H9 (cell line): Measurements from ENCODE around the gene CAMTA1. TPM values are rescaled to one million over a fixed set of nuclear protein-coding genes. Genes with fewer than 3 reads are reported as not detected.
A peak's percentile ranks its signal among the peaks of the same experiment; 100 is the strongest.

Source experiments
- DNase-seq: peaks from one replicate; pipeline ENCODE4 v3.0.0-alpha.2; 2017
- H2AFZ ChIP-seq: one replicate; pipeline ENCODE4 v1.6.1; 2013; ENCODE audit warnings: mild to moderate bottlenecking, low read length, control low read depth, moderate library complexity
- H2AK5ac ChIP-seq: 2 replicates; pipeline ENCODE4 v1.6.1; 2013; ENCODE audit warnings: low read length, control low read depth, mixed read lengths; ENCODE audit not compliant: insufficient read length
- H2BK120ac ChIP-seq: one replicate; pipeline ENCODE4 v1.6.1; 2013; ENCODE audit warnings: low read depth, mild to moderate bottlenecking, low read length, control low read depth, inconsistent platforms; ENCODE audit not compliant: poor library complexity, severe bottlenecking
- H2BK12ac ChIP-seq: 2 replicates; pipeline ENCODE4 v1.6.1; 2013; ENCODE audit warnings: low read length, control low read depth, mixed read lengths, low read depth; ENCODE audit not compliant: insufficient read length
- H2BK15ac ChIP-seq: 2 replicates; pipeline ENCODE4 v1.6.1; 2013; ENCODE audit warnings: low read depth, low read length, control low read depth
- H2BK20ac ChIP-seq: one replicate; pipeline ENCODE4 v1.6.1; 2013; ENCODE audit warnings: low read depth, mild to moderate bottlenecking, low read length, control low read depth, inconsistent platforms; ENCODE audit not compliant: poor library complexity, severe bottlenecking
- H2BK5ac ChIP-seq: 2 replicates; pipeline ENCODE4 v1.6.1; 2013; ENCODE audit warnings: low read length, control low read depth, mixed read lengths; ENCODE audit not compliant: insufficient read length
- H3K14ac ChIP-seq: 2 replicates; pipeline ENCODE4 v1.6.1; 2013; ENCODE audit warnings: low read length, control low read depth; ENCODE audit not compliant: insufficient read depth
- H3K18ac ChIP-seq: 2 replicates; pipeline ENCODE4 v1.6.1; 2013; ENCODE audit warnings: low read depth, mild to moderate bottlenecking, mixed read lengths, low read length, control low read depth; ENCODE audit not compliant: insufficient read length
- H3K23ac ChIP-seq: 2 replicates; pipeline ENCODE4 v1.6.1; 2013; ENCODE audit warnings: low read length, control low read depth, mixed read lengths, low read depth; ENCODE audit not compliant: insufficient read length
- H3K23me2 ChIP-seq: 2 replicates; pipeline ENCODE4 v1.6.1; 2013; ENCODE audit warnings: low read depth, mild to moderate bottlenecking, mixed read lengths, low read length, control low read depth; ENCODE audit not compliant: insufficient read length, poor library complexity, severe bottlenecking
- H3K27ac ChIP-seq: 2 replicates; pipeline ENCODE4 v1.5.1; 2013; ENCODE audit warnings: low read length, control low read depth, mixed read lengths, low read depth; ENCODE audit not compliant: insufficient read length
- H3K27me3 ChIP-seq: 2 replicates; pipeline ENCODE4 v1.6.1; 2013; ENCODE audit warnings: low read length, control low read depth, inconsistent platforms; ENCODE audit not compliant: insufficient read depth
- H3K4ac ChIP-seq: 2 replicates; pipeline ENCODE4 v1.6.1; 2013; ENCODE audit warnings: low read depth, mild to moderate bottlenecking, control low read depth, inconsistent platforms, low read length, moderate library complexity
- H3K4me1 ChIP-seq: 2 replicates; pipeline ENCODE4 v1.6.1; 2013; ENCODE audit warnings: low read length, control low read depth, inconsistent platforms; ENCODE audit not compliant: insufficient read depth
- H3K4me2 ChIP-seq: 2 replicates; pipeline ENCODE4 v1.6.1; 2013; ENCODE audit warnings: low read length, control low read depth, mixed read lengths; ENCODE audit not compliant: insufficient read length, insufficient read depth
- H3K56ac ChIP-seq: 2 replicates; pipeline ENCODE4 v1.6.1; 2013; ENCODE audit warnings: low read depth, mild to moderate bottlenecking, mixed read lengths, low read length, control low read depth; ENCODE audit not compliant: insufficient read length
- H3K79me1 ChIP-seq: 2 replicates; pipeline ENCODE4 v1.6.1; 2013; ENCODE audit warnings: low read depth, mild to moderate bottlenecking, moderate library complexity, low read length, control low read depth, inconsistent platforms; ENCODE audit not compliant: insufficient read depth, poor library complexity, severe bottlenecking
- H3K79me2 ChIP-seq: 2 replicates; pipeline ENCODE4 v1.6.1; 2013; ENCODE audit warnings: low read length, control low read depth, inconsistent platforms; ENCODE audit not compliant: insufficient read depth
- H3K9ac ChIP-seq: 2 replicates; pipeline ENCODE4 v1.6.1; 2013; ENCODE audit warnings: low read length, control low read depth, mixed read lengths; ENCODE audit not compliant: insufficient read length; ENCODE audit errors: extremely low read depth
- H3K9me3 ChIP-seq: one replicate; pipeline ENCODE4 v1.6.1; 2013; ENCODE audit warnings: low read depth, low read length, inconsistent platforms; ENCODE audit not compliant: control insufficient read depth
- H3T11ph ChIP-seq: one replicate; pipeline ENCODE4 v1.6.1; 2013; ENCODE audit warnings: mild to moderate bottlenecking, low read length, control low read depth, inconsistent platforms
- H4K20me1 ChIP-seq: one replicate; pipeline ENCODE4 v1.6.1; 2013; ENCODE audit not compliant: control insufficient read depth, insufficient read length, insufficient read depth
- H4K5ac ChIP-seq: 2 replicates; pipeline ENCODE4 v1.6.1; 2013; ENCODE audit warnings: low read depth, mild to moderate bottlenecking, mixed read lengths, low read length, control low read depth; ENCODE audit not compliant: insufficient read length
- H4K8ac ChIP-seq: replicated peaks from 2 replicates; pipeline ENCODE4 v1.6.1; 2013; ENCODE audit warnings: low read length, control low read depth, mixed read lengths, low read depth; ENCODE audit not compliant: insufficient read length
- H4K91ac ChIP-seq: 2 replicates; pipeline ENCODE4 v1.6.1; 2013; ENCODE audit warnings: low read depth, mild to moderate bottlenecking, moderate library complexity, mixed read lengths, low read length, control low read depth; ENCODE audit not compliant: insufficient read length
- H3K27ac Mint-ChIP-seq, 3 experiments: 2 replicates in 2 of 3; 3 replicates in 1 of 3; pipeline ENCODE4 v1.8.0; 2020 to 2021; ENCODE audit warnings: mixed read lengths in 3 of 3, mild to moderate bottlenecking in 1 of 3, moderate library complexity in 1 of 3
- H3K27me3 Mint-ChIP-seq: 2 replicates; pipeline ENCODE4 v1.8.0; 2021; ENCODE audit warnings: low read depth, mild to moderate bottlenecking, moderate library complexity, mixed read lengths
- H3K36me3 Mint-ChIP-seq, 3 experiments: 2 replicates in 2 of 3; 3 replicates in 1 of 3; pipeline ENCODE4 v1.8.0; 2020 to 2021; ENCODE audit warnings: low read depth in 3 of 3, mixed read lengths in 3 of 3; ENCODE audit not compliant: insufficient read depth in 1 of 3
- H3K4me1 Mint-ChIP-seq, 2 experiments: 2 replicates each; pipeline ENCODE4 v1.8.0; 2020; ENCODE audit warnings: mixed read lengths in 2 of 2
- H3K4me3 Mint-ChIP-seq, 2 experiments: 2 replicates in 1 of 2; 3 replicates in 1 of 2; pipeline ENCODE4 v1.8.0; 2020 to 2021; ENCODE audit warnings: mild to moderate bottlenecking in 2 of 2, mixed read lengths in 2 of 2, moderate library complexity in 1 of 2
- H3K9me3 Mint-ChIP-seq, 2 experiments: 2 replicates in 1 of 2; 3 replicates in 1 of 2; pipeline ENCODE4 v1.8.0; 2020; ENCODE audit warnings: mild to moderate bottlenecking in 2 of 2, mixed read lengths in 2 of 2, moderate library complexity in 1 of 2
- WGBS: extraction: QIAGEN DNeasy Blood & Tissue Kit; methylation state at CpG from one replicate; pipeline ENCODE4 v1.1.7; 2013; ENCODE audit warnings: missing lambda C conversion rate, low lambda C conversion rate, mixed read lengths; ENCODE audit not compliant: insufficient read length; ENCODE audit errors: extremely low coverage; 5-methylcytosine and 5-hydroxymethylcytosine counted together
- total RNA-seq: library from RNA; stranded (reverse); gene quantifications from 2 replicates; pipeline ENCODE4 v1.2.1, GENCODE V29; 2021
- TF ChIP-seq, protein P1 (sequence below): fragments of 200-600 bp; sonication (generic); conservative IDR thresholded peaks from 3 replicates; pipeline ENCODE4 v1.8.0; 2021; ENCODE audit warnings: antibody characterized with exemption, mild to moderate bottlenecking

CAMTA1 gene
- total RNA-seq, 1 experiment from 2014 or later: 115 TPM

DNA sequence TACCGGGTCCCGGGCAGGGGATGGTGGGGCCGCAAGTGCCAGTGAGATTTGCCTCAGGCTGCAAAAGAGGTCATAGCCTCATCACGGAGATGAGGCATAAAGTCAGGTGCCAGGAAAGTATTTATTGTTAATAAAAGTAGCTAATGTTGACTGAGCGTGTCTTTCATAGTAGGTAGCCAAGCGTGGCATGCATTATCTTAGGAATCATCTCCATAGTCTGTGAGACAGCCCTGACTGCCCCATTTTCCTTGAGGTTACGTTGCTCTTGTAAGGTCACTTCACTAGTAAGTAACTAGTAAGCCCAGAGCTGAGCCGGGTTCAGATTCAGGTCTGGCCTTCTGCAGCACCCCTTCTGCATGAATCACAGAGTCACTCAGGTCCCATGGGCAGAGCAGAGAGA, 174.2 kb downstream of the CAMTA1 start:
- Histone ChIP-seq H2BK120ac (no peak overlapping the region), H3K23ac (no peak overlapping the region), H2BK12ac (no peak overlapping the region), H4K5ac (no peak overlapping the region), H3K4ac (no peak overlapping the region), H4K8ac (no peak overlapping the region), H3K9me3 (no peaks in the 10 kb centered on the region), H3K79me2 (no peaks in the 10 kb centered on the region), H3K27me3 (no peaks in the 10 kb centered on the region), H3T11ph (no peak overlapping the region), H2AK5ac (no peak overlapping the region), H3K14ac (no peak overlapping the region), H2BK15ac (no peak overlapping the region), H2BK5ac (no peak overlapping the region), H3K56ac (no peak overlapping the region), H3K79me1 (no peaks in the 10 kb centered on the region), H3K4me1 (no peaks in the 10 kb centered on the region; the same call in 1 of the 2 replicates), H3K23me2 (peaks cover 10% of the 10 kb centered on the region), H4K91ac (no peak overlapping the region), H2AFZ (no peak overlapping the region), H4K20me1 (no peaks in the 10 kb centered on the region), H2BK20ac (no peak overlapping the region), H3K27ac (no peak overlapping the region), H3K9ac (no peak overlapping the region), H3K18ac (no peak overlapping the region), H3K4me2 (no peak overlapping the region)
- peak overlapping the region in 1 of 2 experiments; percentile 32; a peak in 1 of 5 replicates for H3K4me3 Mint-ChIP-seq
- H3K36me3 Mint-ChIP-seq: peaks cover 0 to 6% (median 0%) of the 10 kb centered on the region in 3 experiments; a peak in 1 of 7 replicates
- no peak for DNase-seq
- peaks cover 4% of the 10 kb centered on the region for H3K27me3 Mint-ChIP-seq
- no peaks in the 10 kb centered on the region; a peak in 1 of 5 replicates for H3K9me3 Mint-ChIP-seq
- H3K27ac Mint-ChIP-seq: no peak overlapping the region; a peak in 1 of 7 replicates
- WGBS: no CpG with 5 or more reads among the region's 8 CpGs
- TF ChIP-seq, protein P1, sequence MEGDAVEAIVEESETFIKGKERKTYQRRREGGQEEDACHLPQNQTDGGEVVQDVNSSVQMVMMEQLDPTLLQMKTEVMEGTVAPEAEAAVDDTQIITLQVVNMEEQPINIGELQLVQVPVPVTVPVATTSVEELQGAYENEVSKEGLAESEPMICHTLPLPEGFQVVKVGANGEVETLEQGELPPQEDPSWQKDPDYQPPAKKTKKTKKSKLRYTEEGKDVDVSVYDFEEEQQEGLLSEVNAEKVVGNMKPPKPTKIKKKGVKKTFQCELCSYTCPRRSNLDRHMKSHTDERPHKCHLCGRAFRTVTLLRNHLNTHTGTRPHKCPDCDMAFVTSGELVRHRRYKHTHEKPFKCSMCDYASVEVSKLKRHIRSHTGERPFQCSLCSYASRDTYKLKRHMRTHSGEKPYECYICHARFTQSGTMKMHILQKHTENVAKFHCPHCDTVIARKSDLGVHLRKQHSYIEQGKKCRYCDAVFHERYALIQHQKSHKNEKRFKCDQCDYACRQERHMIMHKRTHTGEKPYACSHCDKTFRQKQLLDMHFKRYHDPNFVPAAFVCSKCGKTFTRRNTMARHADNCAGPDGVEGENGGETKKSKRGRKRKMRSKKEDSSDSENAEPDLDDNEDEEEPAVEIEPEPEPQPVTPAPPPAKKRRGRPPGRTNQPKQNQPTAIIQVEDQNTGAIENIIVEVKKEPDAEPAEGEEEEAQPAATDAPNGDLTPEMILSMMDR: no peak
- H3K4me1 Mint-ChIP-seq: peaks cover 51 to 56% of the 10 kb centered on the region in 2 experiments
